ENCODE measurements around the gene DLG4.

GRCh38 chr17:7141824-7142223 lies 77.8 kb downstream of the DLG4 start:
- TF ChIP-seq CTCF (IDR thresholded peaks at IDR 0.05) (no peak), POLR2A (IDR thresholded peaks at IDR 0.05) (no peak)
